ENCODE measurements around the gene CLIC6.

GRCh38 chr21:34707876-34708325 lies 39.1 kb downstream of the CLIC6 start:
- no peak for TF ChIP-seq CTCF (IDR thresholded peaks at IDR 0.05)
- no peak for TF ChIP-seq POLR2A (IDR thresholded peaks at IDR 0.05)

Data from testis (tissue), 2 donors.